NCI-H1436 treated with DMSO at 0.1 percent for 48 hours (cell line): Measurements from ENCODE around the gene OOSP3.
"Not testable (repeated sequence)": the region's sequence is repeated elsewhere in the genome, so short reads cannot be mapped to it uniquely, and the experiment has no call there.

Experiments used
- DNase-seq: peaks from one replicate; lab custom pipeline; 2025; lab: John Stamatoyannopoulos, UW

Gene OOSP3

GRCh38 chr11:59878575-59878974 lies at the start of gene OOSP3:
Gene OOSP3 (plus strand): TSS chr11:59878782. CDS start chr11:59878809, 27 bp downstream.
- no peak for DNase-seq

- no peak for DNase-seq
Measured at GRCh38 chr11:59829358-59829757, 49.2 kb upstream of the OOSP3 start.

DNA sequence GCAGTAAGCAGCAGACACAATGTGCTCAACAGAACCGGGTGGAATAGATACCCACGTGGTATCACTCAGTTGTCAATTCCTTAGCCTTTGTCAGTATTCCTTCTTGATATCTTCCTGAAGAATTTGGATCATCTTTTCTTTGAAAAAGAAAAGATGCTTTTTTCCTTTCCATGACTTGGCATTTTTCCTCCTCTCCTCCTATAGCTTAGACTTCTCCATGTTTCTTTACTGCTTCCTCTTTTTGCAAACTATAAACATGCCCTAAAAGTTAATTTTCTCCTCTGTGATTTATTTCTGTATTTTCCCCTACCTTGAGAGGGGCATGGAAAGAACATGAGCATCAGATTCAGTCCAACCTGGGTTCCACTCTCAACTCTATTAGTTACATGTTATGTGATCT lies 45.0 kb upstream of the OOSP3 start:
- no peak for DNase-seq

DNA sequence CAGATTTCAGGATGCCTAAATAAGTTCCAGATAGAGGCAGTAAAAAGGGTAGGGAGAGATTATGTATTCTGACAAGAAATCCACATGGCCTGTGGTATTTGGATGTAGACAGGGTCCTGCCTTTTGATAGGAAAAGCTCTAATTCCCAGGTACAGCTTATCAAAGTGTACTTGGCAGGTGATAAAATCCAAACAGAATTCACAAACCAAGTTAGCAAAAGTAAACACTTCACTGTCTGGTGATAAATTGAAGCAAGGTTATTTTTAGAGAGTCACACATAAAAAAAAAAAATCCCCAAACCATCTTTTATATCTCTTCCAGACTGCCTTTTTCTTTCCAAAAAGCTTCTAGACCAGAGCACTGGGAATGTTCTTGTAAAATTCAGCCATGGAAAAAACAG lies 39.0 kb upstream of the OOSP3 start:
- DNase-seq = no peak

GRCh38 chr11:59841514-59841913 lies 37.1 kb upstream of the OOSP3 start:
- no peak for DNase-seq

GRCh38 chr11:59842316-59842715 lies 36.3 kb upstream of the OOSP3 start:
- DNase-seq = no peak

DNA sequence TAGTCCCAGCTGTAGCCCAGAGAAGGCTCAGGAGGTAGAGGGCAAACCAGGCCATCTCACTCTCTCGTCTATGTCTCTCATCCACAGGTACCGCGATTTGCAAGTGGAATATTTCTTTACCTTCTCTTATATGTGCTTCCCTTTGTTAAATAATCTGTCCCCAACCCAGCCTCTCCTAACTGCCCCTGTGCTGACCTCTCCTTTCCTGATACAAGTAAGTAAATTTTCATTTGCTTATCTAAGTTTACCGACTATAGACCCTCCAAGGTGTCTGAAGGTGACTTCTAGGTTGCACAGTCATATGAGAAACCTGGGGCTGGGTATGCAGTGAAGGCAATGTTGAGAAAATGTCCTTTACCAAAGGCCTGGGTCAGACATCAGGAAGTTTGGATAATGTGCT lies 33.2 kb upstream of the OOSP3 start, which contains the start of gene CBLIF:
TSS of gene CBLIF (minus strand) at position 101 of the 400 bp plus-strand sequence. CDS start at position 55, 46 bp downstream.
- DNase-seq = no peak

DNA sequence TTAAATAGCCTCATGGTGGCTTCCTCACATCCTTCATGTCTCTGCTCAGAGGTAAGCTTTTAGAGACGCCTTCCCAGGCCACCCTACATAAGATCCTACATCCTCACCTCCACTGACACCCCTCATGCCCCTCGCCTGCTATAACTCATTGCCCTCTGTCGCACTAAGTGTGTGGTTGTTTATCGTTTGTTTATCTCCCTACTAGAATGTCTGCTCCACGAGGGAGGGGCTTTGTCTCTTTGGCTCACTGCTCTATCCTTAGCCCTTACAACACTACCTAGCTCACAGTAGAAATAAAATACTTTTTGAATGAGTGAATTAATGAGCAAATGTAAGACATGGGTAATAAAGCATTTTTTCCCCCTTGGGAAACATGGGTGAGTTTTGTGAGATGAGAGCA lies 32.0 kb upstream of the OOSP3 start:
- DNase-seq = no peak

- no peak for DNase-seq
Measured at GRCh38 chr11:59847626-59848025, 31.0 kb upstream of the OOSP3 start.

DNA sequence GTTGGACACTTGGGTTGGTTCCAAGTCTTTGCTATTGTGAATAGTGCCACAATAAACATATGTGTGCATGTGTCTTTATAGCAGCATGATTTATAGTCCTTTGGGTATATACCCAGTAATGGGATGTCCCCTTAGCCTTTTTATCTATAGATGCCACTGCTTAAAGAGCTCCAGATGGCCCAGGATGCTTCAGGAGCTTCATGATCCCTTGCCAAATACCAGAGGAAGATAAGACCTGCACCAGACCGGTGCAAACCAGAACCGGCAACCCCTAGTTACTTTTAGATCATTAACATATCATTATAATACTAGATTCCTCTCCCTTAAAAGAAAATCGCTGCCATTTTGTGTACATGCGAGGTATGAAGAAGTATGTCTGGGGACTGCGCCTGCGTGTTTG lies 30.1 kb upstream of the OOSP3 start:
- DNase-seq = not testable (repeated sequence)

GRCh38 chr11:59849129-59849528 lies 29.5 kb upstream of the OOSP3 start:
- no peak for DNase-seq

DNA sequence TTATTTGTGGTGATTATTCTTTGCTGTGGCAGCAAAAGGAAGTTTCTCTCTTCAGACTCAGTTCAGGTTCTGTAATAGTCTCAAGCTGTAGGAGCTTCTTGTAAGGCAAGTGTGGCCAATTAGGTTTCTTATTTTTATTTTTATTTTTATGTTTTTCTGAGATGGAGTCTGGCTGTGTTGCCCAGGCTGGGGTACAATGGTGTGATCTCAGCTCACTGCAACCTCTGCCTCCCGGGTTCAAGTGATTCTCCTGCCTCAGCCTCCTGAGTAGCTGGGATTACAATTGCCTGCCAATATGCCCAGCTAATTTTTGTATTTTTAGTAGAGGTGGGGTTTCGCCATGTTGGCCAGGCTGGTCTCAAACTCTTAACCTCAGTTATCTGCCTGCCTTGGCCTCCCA lies 29.0 kb upstream of the OOSP3 start:
- DNase-seq = not testable (repeated sequence)

GRCh38 chr11:59851416-59851815 lies 27.2 kb upstream of the OOSP3 start:
- DNase-seq = not testable (repeated sequence)

- no peak for DNase-seq
Measured at GRCh38 chr11:59854871-59855270, 23.7 kb upstream of the OOSP3 start.

GRCh38 chr11:59857439-59858434 lies 20.8 kb upstream of the OOSP3 start:
- no peak for DNase-seq

DNA sequence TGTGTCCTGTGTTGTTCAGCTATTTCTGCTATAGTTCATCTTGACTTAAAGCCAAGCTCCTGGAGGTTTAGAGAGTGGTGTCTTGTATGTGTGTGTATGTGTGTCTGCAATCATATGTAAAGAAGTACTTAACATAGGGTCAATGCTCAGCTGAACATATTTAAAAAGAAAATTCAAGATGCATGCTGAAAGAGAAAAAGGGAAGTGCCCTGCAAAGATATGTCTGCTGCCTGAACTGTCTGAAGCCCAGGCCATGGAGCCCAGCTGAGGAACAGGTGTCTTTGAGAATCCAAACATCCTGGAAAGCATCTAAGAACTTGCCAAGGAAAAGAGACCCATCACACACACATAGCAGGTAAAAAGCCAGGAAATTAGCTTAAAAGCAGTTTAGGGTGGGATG lies 18.9 kb upstream of the OOSP3 start:
- DNase-seq = no peak

GRCh38 chr11:59862252-59862651 lies 16.3 kb upstream of the OOSP3 start:
- no peak for DNase-seq

DNA sequence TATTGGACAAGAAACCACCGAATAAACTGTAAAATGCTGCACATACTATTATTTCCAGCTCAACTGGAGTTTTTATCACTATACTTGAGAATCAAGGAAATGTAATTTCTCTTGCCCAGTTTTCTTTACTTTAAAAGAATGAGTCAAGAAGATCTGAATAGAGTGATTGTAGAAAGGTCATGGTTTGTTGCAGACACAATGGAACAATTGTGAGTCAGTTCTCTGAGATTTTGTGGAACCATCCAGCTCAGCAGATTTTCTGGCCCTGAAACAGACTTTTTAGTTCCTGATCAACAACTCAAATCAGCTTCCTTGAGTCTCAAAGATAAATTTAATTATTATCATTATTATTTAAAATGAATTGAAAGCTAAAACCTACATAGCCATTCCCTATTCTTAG lies 13.6 kb upstream of the OOSP3 start:
- DNase-seq = no peak

DNA sequence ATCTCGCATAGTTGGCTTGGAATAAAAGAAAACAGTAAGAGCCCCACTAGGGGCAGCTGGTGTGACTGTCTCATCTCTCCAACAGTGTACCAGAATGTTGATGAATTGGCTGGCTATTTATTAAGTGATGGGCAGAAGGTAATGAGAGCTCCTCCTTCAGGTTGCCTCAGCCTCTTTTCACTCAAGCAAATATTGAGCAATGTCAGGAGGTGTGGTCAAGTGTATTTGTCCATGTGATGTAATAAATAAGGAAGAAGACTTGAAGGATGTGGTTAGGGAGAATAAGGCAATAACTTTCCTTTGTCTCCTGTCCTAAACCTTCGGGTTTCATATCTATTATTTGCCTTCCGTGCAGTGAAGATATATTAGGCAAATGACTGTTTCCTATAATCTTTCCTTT lies 12.2 kb upstream of the OOSP3 start, which contains the start of gene TCN1:
TSS of gene TCN1 (minus strand) at position 91 of the 400 bp plus-strand sequence. CDS start at position 74, 17 bp downstream.
- no peak for DNase-seq

DNA sequence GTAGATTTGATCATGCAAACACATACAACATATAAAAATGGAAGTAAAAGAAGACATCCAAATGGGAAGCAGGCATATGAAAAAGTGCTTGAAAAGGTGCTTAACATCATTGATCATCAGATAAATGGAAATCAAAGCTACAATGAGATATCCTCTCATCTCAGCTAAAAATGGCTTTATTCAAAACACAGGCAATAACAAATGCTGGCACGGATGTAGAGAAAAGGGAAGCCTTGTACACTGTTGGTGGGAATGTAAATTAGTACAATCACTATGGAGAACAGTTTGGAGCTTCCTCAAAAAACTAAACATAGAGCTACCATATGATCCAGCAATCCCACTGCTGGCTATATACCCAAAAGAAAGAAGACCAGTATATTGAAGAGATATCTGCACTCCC lies 11.7 kb upstream of the OOSP3 start:
- DNase-seq = no peak

- DNase-seq = no peak
Measured at GRCh38 chr11:59867946-59868345, 10.6 kb upstream of the OOSP3 start.

DNA sequence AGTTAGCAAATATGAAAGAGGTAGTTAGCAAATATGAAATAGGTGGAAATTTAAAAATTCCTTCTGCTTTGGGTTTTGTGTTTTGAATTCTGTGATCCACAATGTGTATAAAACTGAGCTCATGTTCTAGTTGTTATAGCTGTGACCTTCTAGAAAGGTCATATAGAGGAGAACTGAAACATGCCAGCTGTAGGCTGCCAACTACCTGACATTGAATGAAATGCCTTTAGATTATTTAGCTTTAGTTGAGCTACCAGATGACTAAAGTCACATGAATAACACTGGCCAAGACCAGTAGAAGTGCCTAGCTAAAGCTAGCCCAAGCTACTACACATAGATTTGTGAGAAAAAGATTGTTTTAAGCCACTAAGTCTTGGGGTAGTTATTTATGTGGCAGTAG lies 6.5 kb upstream of the OOSP3 start:
- DNase-seq = no peak

- no peak for DNase-seq
Measured at GRCh38 chr11:59875856-59876519, 2.6 kb upstream of the OOSP3 start.
